ENCODE data around the gene GRM2.

Gene GRM2

GRCh38 chr3:51705276-51706020, 1.4 kb upstream of the GRM2 start:
- no peak for DNase-seq (ENCODE audit: low read depth)

- DNase-seq (ENCODE audit: low read depth): no peak
These were observed 815 bp upstream of the GRM2 start for GRCh38 chr3:51706021-51706485.

GRCh38 chr3:51708216-51708845, 1.5 kb downstream of the GRM2 start:
- no peak for DNase-seq (ENCODE audit: low read depth)

GRCh38 chr3:51709004-51709420, 2.1 kb downstream of the GRM2 start:
- no peak for DNase-seq (ENCODE audit: low read depth)

- DNase-seq (ENCODE audit: low read depth): no peak
These were observed 2.8 kb downstream of the GRM2 start for GRCh38 chr3:51709675-51710074.

- no peak for DNase-seq (ENCODE audit: low read depth)
These were observed 3.9 kb downstream of the GRM2 start for GRCh38 chr3:51710631-51711351.

GRCh38 chr3:51711352-51712037, 4.6 kb downstream of the GRM2 start:
- no peak for DNase-seq (ENCODE audit: low read depth)

GRCh38 chr3:51712038-51712420, 5.2 kb downstream of the GRM2 start:
- no peak for DNase-seq (ENCODE audit: low read depth)

GRCh38 chr3:51712511-51712931, 5.7 kb downstream of the GRM2 start:
- DNase-seq (ENCODE audit: low read depth): no peak

- DNase-seq (ENCODE audit: low read depth): no peak
These were observed 6.1 kb downstream of the GRM2 start for GRCh38 chr3:51712963-51713362.

GRCh38 chr3:51715231-51715976, 8.5 kb downstream of the GRM2 start:
- no peak for DNase-seq (ENCODE audit: low read depth)

GRCh38 chr3:51715977-51716294, 9.1 kb downstream of the GRM2 start:
- no peak for DNase-seq (ENCODE audit: low read depth)

- no peak for DNase-seq (ENCODE audit: low read depth)
These were observed 9.9 kb downstream of the GRM2 start for GRCh38 chr3:51716805-51717204.

GRCh38 chr3:51717446-51717845, 10.6 kb downstream of the GRM2 start:
- no peak for DNase-seq (ENCODE audit: low read depth)

- DNase-seq (ENCODE audit: low read depth): no peak
These were observed 11.1 kb downstream of the GRM2 start for GRCh38 chr3:51717947-51718346.

- DNase-seq (ENCODE audit: low read depth): no peak
These were observed 11.9 kb downstream of the GRM2 start for GRCh38 chr3:51718547-51719409.

- DNase-seq (ENCODE audit: low read depth): no peak
These were observed 12.7 kb downstream of the GRM2 start for GRCh38 chr3:51719410-51720025.

GRCh38 chr3:51720292-51721061, 13.6 kb downstream of the GRM2 start:
- DNase-seq (ENCODE audit: low read depth): no peak

GRCh38 chr3:51721062-51721745, 14.3 kb downstream of the GRM2 start:
- DNase-seq (ENCODE audit: low read depth): no peak

Measured in HS-27A (cell line).